Calu3 (cell line): ENCODE measurements around the gene PIR. TPM values are rescaled to one million over a fixed set of nuclear protein-coding genes. Genes with fewer than 3 reads are reported as not detected.

Experiments used
- BruUV-seq: library from RNA; stranded (reverse); fragments of 400-500 nt; replicated peaks from 2 replicates; lab custom pipeline; 2021; lab: Mats Ljungman, UMichigan
- CTCF ChIA-PET: fragments of 300-600 bp; sonication (Branson Sonifier 250); formaldehyde crosslinking; loops from one replicate; lab custom pipeline; 2022; ENCODE audit warnings: antibody characterized with exemption; lab: Charles Lee
- DNase-seq: peaks from one replicate; pipeline ENCODE4 v3.0.0; 2022
- H3K27ac Mint-ChIP-seq: one replicate; pipeline ENCODE4 v1.8.0; 2022; ENCODE audit warnings: mixed read lengths; ENCODE audit not compliant: unreplicated experiment
- H3K27me3 Mint-ChIP-seq: one replicate; pipeline ENCODE4 v1.8.0; 2022; ENCODE audit warnings: mixed read lengths; ENCODE audit not compliant: unreplicated experiment
- H3K36me3 Mint-ChIP-seq: one replicate; pipeline ENCODE4 v1.8.0; 2022; ENCODE audit warnings: mild to moderate bottlenecking, moderate library complexity, mixed read lengths; ENCODE audit not compliant: insufficient read depth, unreplicated experiment
- H3K4me1 Mint-ChIP-seq: one replicate; pipeline ENCODE4 v1.8.0; 2022; ENCODE audit warnings: mild to moderate bottlenecking, low read depth, mixed read lengths; ENCODE audit not compliant: unreplicated experiment
- H3K4me3 Mint-ChIP-seq: one replicate; pipeline ENCODE4 v1.8.0; 2022; ENCODE audit warnings: mild to moderate bottlenecking, low read depth, moderate library complexity, mixed read lengths; ENCODE audit not compliant: unreplicated experiment
- H3K9me3 Mint-ChIP-seq: one replicate; pipeline ENCODE4 v1.8.0; 2022; ENCODE audit warnings: low read depth, mixed read lengths; ENCODE audit not compliant: unreplicated experiment
- intact Hi-C: fragments of 100-400 bp; cut with micrococcal nuclease; formaldehyde crosslinking; loops from one replicate; pipeline ENCODE4 v1.10.0; 2022; ENCODE audit not compliant: unreplicated experiment
- total RNA-seq: library from RNA; stranded (reverse); gene quantifications from 2 replicates; pipeline ENCODE4 v1.2.3, GENCODE V29; 2022
- TF ChIP-seq, protein P1 (sequence below): fragments of 200-600 bp; IDR thresholded peaks from one replicate; pipeline ENCODE4 v1.8.0; 2022; ENCODE audit warnings: antibody characterized with exemption; ENCODE audit not compliant: unreplicated experiment

The PIR gene
- total RNA-seq, 1 experiment from 2014 or later = 40.9 TPM

- CTCF ChIA-PET = no interaction called here
- Mint-ChIP-seq H3K4me3 (no peak overlapping the region), H3K27me3 (no peaks in the 10 kb centered on the region), H3K27ac (no peak overlapping the region), H3K9me3 (no peaks in the 10 kb centered on the region), H3K36me3 (peaks cover 3% of the 10 kb centered on the region), H3K4me1 (no peaks in the 10 kb centered on the region)
- intact Hi-C loops = no loop called here
- TF ChIP-seq, protein P1, sequence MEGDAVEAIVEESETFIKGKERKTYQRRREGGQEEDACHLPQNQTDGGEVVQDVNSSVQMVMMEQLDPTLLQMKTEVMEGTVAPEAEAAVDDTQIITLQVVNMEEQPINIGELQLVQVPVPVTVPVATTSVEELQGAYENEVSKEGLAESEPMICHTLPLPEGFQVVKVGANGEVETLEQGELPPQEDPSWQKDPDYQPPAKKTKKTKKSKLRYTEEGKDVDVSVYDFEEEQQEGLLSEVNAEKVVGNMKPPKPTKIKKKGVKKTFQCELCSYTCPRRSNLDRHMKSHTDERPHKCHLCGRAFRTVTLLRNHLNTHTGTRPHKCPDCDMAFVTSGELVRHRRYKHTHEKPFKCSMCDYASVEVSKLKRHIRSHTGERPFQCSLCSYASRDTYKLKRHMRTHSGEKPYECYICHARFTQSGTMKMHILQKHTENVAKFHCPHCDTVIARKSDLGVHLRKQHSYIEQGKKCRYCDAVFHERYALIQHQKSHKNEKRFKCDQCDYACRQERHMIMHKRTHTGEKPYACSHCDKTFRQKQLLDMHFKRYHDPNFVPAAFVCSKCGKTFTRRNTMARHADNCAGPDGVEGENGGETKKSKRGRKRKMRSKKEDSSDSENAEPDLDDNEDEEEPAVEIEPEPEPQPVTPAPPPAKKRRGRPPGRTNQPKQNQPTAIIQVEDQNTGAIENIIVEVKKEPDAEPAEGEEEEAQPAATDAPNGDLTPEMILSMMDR = no peak
- DNase-seq = no peak
- no TSS peak for BruUV-seq
Measured at GRCh38 chrX:15441464-15441863, 51.7 kb downstream of the PIR start.

GRCh38 chrX:15438332-15438731 lies 54.8 kb downstream of the PIR start:
- H3K27me3 Mint-ChIP-seq = no peaks in the 10 kb centered on the region
- H3K4me3 Mint-ChIP-seq = no peak overlapping the region
- H3K9me3 Mint-ChIP-seq = peaks cover under 1% of the 10 kb centered on the region
- H3K27ac Mint-ChIP-seq = no peak overlapping the region
- H3K36me3 Mint-ChIP-seq = no peaks in the 10 kb centered on the region
- CTCF ChIA-PET = no interaction called here
- DNase-seq = no peak
- TF ChIP-seq, protein P1 = no peak
- H3K4me1 Mint-ChIP-seq = no peaks in the 10 kb centered on the region
- BruUV-seq = no TSS peak
- intact Hi-C loops = no loop called here

- no peak for DNase-seq
- no peaks in the 10 kb centered on the region for H3K4me1 Mint-ChIP-seq
- H3K4me3 Mint-ChIP-seq = no peak overlapping the region
- H3K27ac Mint-ChIP-seq = no peak overlapping the region
- H3K27me3 Mint-ChIP-seq = no peaks in the 10 kb centered on the region
- H3K36me3 Mint-ChIP-seq = no peaks in the 10 kb centered on the region
- BruUV-seq = no TSS peak
- H3K9me3 Mint-ChIP-seq = peaks cover 3% of the 10 kb centered on the region
- CTCF ChIA-PET = no interaction called here
- TF ChIP-seq, protein P1 = no peak
- intact Hi-C loops = no loop called here
Measured at GRCh38 chrX:15437724-15438123, 55.4 kb downstream of the PIR start.

- BruUV-seq = no TSS peak
- H3K4me1 Mint-ChIP-seq = no peaks in the 10 kb centered on the region
- H3K36me3 Mint-ChIP-seq = no peaks in the 10 kb centered on the region
- H3K27ac Mint-ChIP-seq = no peak overlapping the region
- peaks cover 3% of the 10 kb centered on the region for H3K9me3 Mint-ChIP-seq
- no peaks in the 10 kb centered on the region for H3K27me3 Mint-ChIP-seq
- H3K4me3 Mint-ChIP-seq = no peak overlapping the region
- no peak for DNase-seq
- TF ChIP-seq, protein P1 = no peak
- intact Hi-C loops = no loop called here
- CTCF ChIA-PET = no interaction called here
Measured at GRCh38 chrX:15435836-15436619, 57.1 kb downstream of the PIR start.
